Activated CD8-positive, alpha-beta memory T cell treated with anti-CD3 and anti-CD28 coated beads, Interleukin-2, amount 50 U/mL, for 4 hours (primary cell): ENCODE data around the gene DGKH.

Experiments
- DNase-seq: peaks from one replicate; pipeline ENCODE4 v3.0.0-alpha.2; 2020

The DGKH gene

GRCh38 chr13:42048342-42048683, at the start of gene DGKH:
Gene DGKH (plus strand): TSS chr13:42048648. CDS start chr13:42048774, 126 bp downstream.
- DNase-seq: no peak

- no peak for DNase-seq
Observed at GRCh38 chr13:42000846-42001245, 47.6 kb upstream of the DGKH start.

- no peak for DNase-seq
Observed at GRCh38 chr13:42001580-42001979, 46.9 kb upstream of the DGKH start.

GRCh38 chr13:42002066-42002465, 46.4 kb upstream of the DGKH start:
- DNase-seq: no peak

GRCh38 chr13:42007844-42008243, 40.6 kb upstream of the DGKH start:
- no peak for DNase-seq

- DNase-seq: no peak
Observed at GRCh38 chr13:42009057-42009456, 39.4 kb upstream of the DGKH start.

GRCh38 chr13:42011601-42012350, 36.7 kb upstream of the DGKH start:
- no peak for DNase-seq

GRCh38 chr13:42014119-42014518, 34.3 kb upstream of the DGKH start:
- no peak for DNase-seq

- DNase-seq: no peak
Observed at GRCh38 chr13:42017264-42017663, 31.2 kb upstream of the DGKH start.

- DNase-seq: no peak
Observed at GRCh38 chr13:42021851-42022250, 26.6 kb upstream of the DGKH start.

GRCh38 chr13:42022336-42022735, 26.1 kb upstream of the DGKH start:
- DNase-seq: no peak

- DNase-seq: no peak
Observed at GRCh38 chr13:42022796-42023493, 25.5 kb upstream of the DGKH start.

- no peak for DNase-seq
Observed at GRCh38 chr13:42027286-42027685, 21.2 kb upstream of the DGKH start.

GRCh38 chr13:42028113-42028799, 20.2 kb upstream of the DGKH start:
- DNase-seq: no peak

- DNase-seq: no peak
Observed at GRCh38 chr13:42035905-42036521, 12.4 kb upstream of the DGKH start.

- no peak for DNase-seq
Observed at GRCh38 chr13:42036711-42037110, 11.7 kb upstream of the DGKH start.

- no peak for DNase-seq
Observed at GRCh38 chr13:42038661-42039456, 9.6 kb upstream of the DGKH start.

- DNase-seq: no peak
Observed at GRCh38 chr13:42039457-42039945, 8.9 kb upstream of the DGKH start.

GRCh38 chr13:42039946-42040729, 8.3 kb upstream of the DGKH start:
- peak; percentile 93 for DNase-seq

GRCh38 chr13:42040730-42041010, 7.8 kb upstream of the DGKH start:
- DNase-seq: no peak

GRCh38 chr13:42041011-42041683, 7.3 kb upstream of the DGKH start:
- peak; percentile 38 for DNase-seq
